Activated CD4-positive, alpha-beta T cell treated with anti-CD3 and anti-CD28 coated beads for 36 hours (primary cell): ENCODE results near the gene PRPF38B. TPM values are rescaled to one million over a fixed set of nuclear protein-coding genes. Genes with fewer than 3 reads are reported as not detected.
A peak's percentile ranks its signal among the peaks of the same experiment; 100 is the strongest.

Source experiments
- ATAC-seq: fragments of 200-7000 bp; cut with Tn5 transposase; one replicate; pipeline ENCODE4 v1.10.0; 2021; ENCODE audit warnings: mild to moderate bottlenecking, moderate library complexity
- CTCF ChIA-PET: fragments of 350-600 bp; sonication (Branson Sonifier 250); formaldehyde crosslinking; loops from one replicate; lab custom pipeline; 2021; ENCODE audit warnings: antibody characterized with exemption; lab: Charles Lee
- POLR2A ChIA-PET: fragments of 350-600 bp; sonication (Branson Sonifier 250); formaldehyde crosslinking; loops from one replicate; lab custom pipeline; 2021; ENCODE audit warnings: antibody characterized with exemption, inconsistent platforms; lab: Charles Lee
- DNase-seq: peaks from one replicate; pipeline ENCODE4 v3.0.0-alpha.2; 2020
- H3K27ac Mint-ChIP-seq: one replicate; pipeline ENCODE4 v1.8.0; 2021; ENCODE audit warnings: mixed read lengths
- H3K27me3 Mint-ChIP-seq: one replicate; pipeline ENCODE4 v1.8.0; 2021; ENCODE audit warnings: mixed read lengths
- H3K36me3 Mint-ChIP-seq: one replicate; pipeline ENCODE4 v1.8.0; 2021; ENCODE audit warnings: low read depth, mixed read lengths
- H3K4me1 Mint-ChIP-seq: one replicate; pipeline ENCODE4 v1.8.0; 2021; ENCODE audit warnings: mixed read lengths
- H3K4me3 Mint-ChIP-seq: one replicate; pipeline ENCODE4 v1.8.0; 2021; ENCODE audit warnings: mild to moderate bottlenecking, moderate library complexity, mixed read lengths
- H3K9me3 Mint-ChIP-seq: one replicate; pipeline ENCODE4 v1.8.0; 2021; ENCODE audit warnings: low read depth, mixed read lengths
- intact Hi-C, 2 experiments: fragments of 100-400 bp; cut with DNase I in 1 of 2; cut with micrococcal nuclease in 1 of 2; formaldehyde crosslinking; loops; one replicate each; pipeline versions ENCODE4 v1.14.2 to v1.15.1; 2022 to 2024; cut with DNase I, micrococcal nuclease
- total RNA-seq, 2 experiments: library from RNA; stranded (reverse); gene quantifications; one replicate each; pipeline ENCODE4 v1.2.3, GENCODE V29; 2021

Gene PRPF38B
- total RNA-seq, 2 experiments from 2014 or later: 57.9 to 61.1 TPM

GRCh38 chr1:108745980-108746381 lies 53.9 kb downstream of the PRPF38B start:
- CTCF ChIA-PET: interaction anchor here (0.8 to 1.4 kb wide), 3 partner anchors 36 to 215 kb away, joined by 3 to 4 read pairs (median 3); partner anchors contain the start of gene PRPF38B

GRCh38 chr1:108746382-108747170 lies 54.5 kb downstream of the PRPF38B start, which contains the start of gene STXBP3:
Gene STXBP3 (plus strand): TSS chr1:108746674. CDS start chr1:108746738, 64 bp downstream.
- ATAC-seq (peak; percentile 94), DNase-seq (peak; percentile 100)
- intact Hi-C loops: loop anchor here (1.0 to 5.0 kb wide), 16 partner anchors 42 to 736 kb away; partner anchors contain the start of genes PRPF38B (in 2 of the 2), TMEM167B (in 2 of the 2), ATXN7L2 (in 1 of the 2) and CLCC1 (in 1 of the 2)
- Mint-ChIP-seq H3K9me3 (no peaks in the 10 kb centered on the region), H3K27me3 (no peaks in the 10 kb centered on the region), H3K4me1 (peaks cover 29% of the 10 kb centered on the region), H3K36me3 (no peaks in the 10 kb centered on the region), H3K4me3 (peak within 1 kb of the TSS; percentile 96), H3K27ac (peak within 1 kb of the TSS; percentile 99)
- ChIA-PET CTCF (interaction anchor here (1.0 to 1.4 kb wide), 2 partner anchors 53 to 216 kb away, joined by 3 read pairs; no protein-coding TSS in a partner anchor), POLR2A (interaction anchor here (0.5 to 1.0 kb wide), 3 partner anchors 48 to 255 kb away, joined by 3 to 5 read pairs (median 3); no protein-coding TSS in a partner anchor)

More at GRCh38 chr1:108745980-108746381, 53.9 kb downstream of the PRPF38B start:
- ATAC-seq (no peak), DNase-seq (no peak)
- POLR2A ChIA-PET: interaction anchor here (0.5 kb wide), 1 partner anchor 256 kb away, joined by 3 read pairs; no protein-coding TSS in a partner anchor
- peaks cover 28% of the 10 kb centered on the region for H3K4me1 Mint-ChIP-seq
- H3K4me3 Mint-ChIP-seq: peak overlapping the region; percentile 96
- intact Hi-C loops: loop anchor here (1.0 to 5.0 kb wide), 16 partner anchors 41 to 736 kb away; partner anchors contain the start of genes PRPF38B (in 2 of the 2), TMEM167B (in 2 of the 2), ATXN7L2 (in 1 of the 2) and CLCC1 (in 1 of the 2)
- no peaks in the 10 kb centered on the region for H3K36me3 Mint-ChIP-seq
- no peaks in the 10 kb centered on the region for H3K9me3 Mint-ChIP-seq
- H3K27me3 Mint-ChIP-seq: no peaks in the 10 kb centered on the region
- peak overlapping the region; percentile 99 for H3K27ac Mint-ChIP-seq

GRCh38 chr1:108747171-108747850 lies 55.2 kb downstream of the PRPF38B start:
- peak overlapping the region; percentile 99 for H3K27ac Mint-ChIP-seq
- H3K4me1 Mint-ChIP-seq: peaks cover 29% of the 10 kb centered on the region
- H3K4me3 Mint-ChIP-seq: peak overlapping the region; percentile 96
- DNase-seq (peak; percentile 60), ATAC-seq (peak; percentile 24)
- no peaks in the 10 kb centered on the region for H3K36me3 Mint-ChIP-seq
- intact Hi-C loops: loop anchor here (2.0 to 5.0 kb wide), 11 partner anchors 43 to 735 kb away; partner anchors contain the start of genes TMEM167B (in 2 of the 2), ATXN7L2 (in 1 of the 2), CLCC1 (in 1 of the 2) and ELAPOR1 (in 1 of the 2)
- ChIA-PET CTCF (interaction anchor here (1.1 to 1.8 kb wide), 3 partner anchors 54 to 329 kb away, joined by 3 to 6 read pairs (median 3); partner anchors contain the start of genes PRPF38B and TAF13), POLR2A (interaction anchor here (1.0 kb wide), 1 partner anchor 54 kb away, joined by 3 read pairs; no protein-coding TSS in a partner anchor)
- no peaks in the 10 kb centered on the region for H3K27me3 Mint-ChIP-seq
- H3K9me3 Mint-ChIP-seq: no peaks in the 10 kb centered on the region

GRCh38 chr1:108747898-108748297 lies 55.8 kb downstream of the PRPF38B start:
- Mint-ChIP-seq H3K36me3 (peaks cover 3% of the 10 kb centered on the region), H3K4me3 (peak overlapping the region; percentile 96)
- intact Hi-C loops: loop anchor here (2.0 to 5.0 kb wide), 11 partner anchors 43 to 734 kb away; partner anchors contain the start of genes TMEM167B (in 2 of the 2), ATXN7L2 (in 1 of the 2), CLCC1 (in 1 of the 2) and ELAPOR1 (in 1 of the 2)

GRCh38 chr1:108749081-108749480 lies 57.0 kb downstream of the PRPF38B start:
- no peak overlapping the region for H3K27ac Mint-ChIP-seq
- DNase-seq: no peak
- no peaks in the 10 kb centered on the region for H3K9me3 Mint-ChIP-seq
- no peak for ATAC-seq
- ChIA-PET POLR2A (no interaction called here), CTCF (interaction anchor here (1.3 to 1.8 kb wide), 2 partner anchors 46 to 57 kb away, joined by 3 to 6 read pairs; partner anchors contain the start of gene PRPF38B)
- no peak overlapping the region for H3K4me3 Mint-ChIP-seq
- intact Hi-C loops: loop anchor here (5.0 kb wide), 4 partner anchors 102 to 733 kb away; partner anchors contain the start of genes ATXN7L2 (in 1 of the 2) and TMEM167B (in 1 of the 2)
- peaks cover 29% of the 10 kb centered on the region for H3K4me1 Mint-ChIP-seq
- H3K36me3 Mint-ChIP-seq: peaks cover 5% of the 10 kb centered on the region
- H3K27me3 Mint-ChIP-seq: no peaks in the 10 kb centered on the region

More at GRCh38 chr1:108747898-108748297, 55.8 kb downstream of the PRPF38B start:
- no peak for ATAC-seq
- H3K9me3 Mint-ChIP-seq: no peaks in the 10 kb centered on the region
- no peaks in the 10 kb centered on the region for H3K27me3 Mint-ChIP-seq
- peaks cover 29% of the 10 kb centered on the region for H3K4me1 Mint-ChIP-seq
- DNase-seq: no peak
- CTCF ChIA-PET: interaction anchor here (1.1 to 1.8 kb wide), 3 partner anchors 55 to 328 kb away, joined by 3 to 6 read pairs (median 3); partner anchors contain the start of genes PRPF38B and TAF13
- no peak overlapping the region for H3K27ac Mint-ChIP-seq
- POLR2A ChIA-PET: no interaction called here

- ChIA-PET POLR2A (no interaction called here), CTCF (interaction anchor here (0.7 kb wide), 1 partner anchor 781 kb away, joined by 3 read pairs; no protein-coding TSS in a partner anchor)
- no peak for DNase-seq
- peaks cover 34% of the 10 kb centered on the region for H3K4me1 Mint-ChIP-seq
- no peak overlapping the region for H3K27ac Mint-ChIP-seq
- intact Hi-C loops: no loop called here
- no peak overlapping the region for H3K4me3 Mint-ChIP-seq
- H3K27me3 Mint-ChIP-seq: no peaks in the 10 kb centered on the region
- no peak for ATAC-seq
- H3K36me3 Mint-ChIP-seq: peaks cover 9% of the 10 kb centered on the region
- H3K9me3 Mint-ChIP-seq: no peaks in the 10 kb centered on the region
Measured at GRCh38 chr1:108750476-108751181, 58.5 kb downstream of the PRPF38B start.

Other genes with a start within 250 kb of the PRPF38B start
- gene NBPF6, start 242.0 kb upstream of the PRPF38B start, total RNA-seq: not detected
- gene EEIG2, start 132.2 kb upstream of the PRPF38B start, total RNA-seq: 1 to 10 TPM; 5.0 to 7.6 TPM
- gene HENMT1, start 31.2 kb upstream of the PRPF38B start, total RNA-seq: 10 to 100 TPM; 14.6 to 20.6 TPM
- gene FNDC7, start 20.6 kb downstream of the PRPF38B start, total RNA-seq: under 1 TPM in 1 of 2 experiments, not detected in 1; 0.12 TPM
- 10 to 100 TPM; 38.9 to 39.3 TPM for gene STXBP3, start 54.4 kb downstream of the PRPF38B start, total RNA-seq
- gene AKNAD1, start 164.8 kb downstream of the PRPF38B start, total RNA-seq: not detected
- 10 to 100 TPM; 14.0 to 17.1 TPM for gene GPSM2, start 184.7 kb downstream of the PRPF38B start, total RNA-seq